NAMALWA (cell line): ENCODE measurements around the gene ROCK2.
"Not testable (repeated sequence)": the region's sequence is repeated elsewhere in the genome, so short reads cannot be mapped to it uniquely, and the experiment has no call there.

ENCODE experiments used
- DNase-seq: peaks from one replicate; pipeline ENCODE4 v3.0.0-alpha.2; 2015; ENCODE audit warnings: low spot score

The ROCK2 gene

DNA sequence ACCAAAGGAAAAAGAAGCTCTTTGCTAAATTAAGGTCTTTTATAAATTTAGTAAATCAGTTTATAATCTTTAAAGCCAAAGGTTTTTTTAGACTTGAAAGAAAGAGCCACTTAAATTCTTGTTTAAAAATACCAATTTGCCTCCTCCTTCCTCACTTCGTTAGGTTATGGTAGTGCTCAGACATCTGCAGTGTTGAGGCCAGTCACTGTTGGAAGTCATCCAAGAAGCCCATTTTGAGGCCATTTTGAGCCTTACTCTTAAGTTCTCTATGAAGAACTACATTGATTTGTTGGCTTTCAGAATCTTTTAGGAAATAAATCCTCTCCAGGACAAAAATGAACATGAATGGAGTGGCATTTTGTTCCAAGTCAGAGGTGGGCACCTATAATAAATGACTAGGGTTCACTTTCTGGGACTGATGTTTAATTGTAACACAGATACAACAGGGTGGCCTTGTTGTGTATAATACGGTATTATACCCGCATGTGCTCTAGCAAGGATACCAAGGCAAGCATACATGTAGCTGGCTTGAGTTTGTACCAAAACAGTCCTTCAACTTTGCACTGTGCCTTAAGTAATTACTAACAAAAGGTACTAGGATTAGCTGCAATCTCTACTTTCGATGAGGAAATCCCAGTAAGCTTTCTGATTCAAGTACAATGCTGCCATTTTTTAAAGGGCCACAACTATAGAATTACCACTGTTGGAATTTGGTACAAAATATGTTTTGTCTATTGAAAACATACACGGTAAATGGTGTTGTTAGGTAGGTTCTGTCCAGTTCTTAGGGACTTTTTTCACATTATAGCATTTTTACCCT is 166.4 kb downstream of the ROCK2 start:
- no peak for DNase-seq

- DNase-seq, result no peak
Observed at GRCh38 chr2:11175293-11175795, 169.1 kb downstream of the ROCK2 start.

GRCh38 chr2:11174222-11174621 is 170.2 kb downstream of the ROCK2 start:
- no peak for DNase-seq

GRCh38 chr2:11169333-11169732 is 175.1 kb downstream of the ROCK2 start:
- DNase-seq, result no peak

DNA sequence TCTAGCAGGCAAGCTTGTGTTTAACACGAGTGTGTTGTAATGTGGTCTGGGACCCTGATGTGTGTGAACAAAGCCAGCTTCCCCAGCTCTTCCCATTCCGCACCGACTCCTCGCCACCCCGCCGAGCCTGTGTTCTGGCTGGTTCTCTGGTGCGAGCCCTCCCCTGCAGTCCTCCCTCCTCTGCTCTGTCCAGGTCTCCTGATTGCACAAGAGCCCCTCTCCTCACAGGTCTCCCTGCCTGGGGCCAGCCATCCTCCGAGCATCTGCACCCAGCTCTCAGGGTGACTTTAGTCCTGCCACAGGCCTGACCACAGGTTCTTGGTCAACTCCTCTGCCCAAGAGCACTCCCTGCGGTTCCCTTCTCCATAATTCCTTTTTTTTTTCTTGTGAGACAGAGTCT is 175.9 kb downstream of the ROCK2 start:
- no peak for DNase-seq

DNA sequence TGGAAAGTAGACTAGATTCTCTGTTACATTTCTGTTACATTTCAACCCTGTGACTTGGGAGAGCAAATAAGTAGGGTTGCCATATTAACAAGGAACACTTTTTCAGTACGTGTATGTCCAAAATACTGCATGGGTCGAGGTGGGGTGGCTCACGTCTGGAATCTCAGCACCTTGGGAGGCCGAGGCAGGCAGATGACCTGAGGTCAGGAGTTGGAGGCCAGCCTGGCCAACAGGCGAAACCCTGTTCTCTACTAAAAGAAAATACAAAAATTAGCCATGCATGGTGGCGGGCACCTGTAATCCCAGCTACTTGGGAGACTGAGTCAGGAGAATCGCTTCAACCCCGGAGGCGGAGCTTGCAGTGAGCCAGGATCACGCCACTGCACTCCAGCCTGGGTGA is 178.0 kb downstream of the ROCK2 start:
- DNase-seq, result no peak

GRCh38 chr2:11165046-11165445 is 179.4 kb downstream of the ROCK2 start:
- not testable (repeated sequence) for DNase-seq

GRCh38 chr2:11163439-11164317 is 180.8 kb downstream of the ROCK2 start:
- DNase-seq, result no peak

- no peak for DNase-seq
Observed at GRCh38 chr2:11161747-11162146, 182.7 kb downstream of the ROCK2 start.

GRCh38 chr2:11160731-11161455 is 183.5 kb downstream of the ROCK2 start:
- DNase-seq, result no peak

GRCh38 chr2:11160256-11160655 is 184.2 kb downstream of the ROCK2 start:
- no peak for DNase-seq

GRCh38 chr2:11159574-11160170 is 184.8 kb downstream of the ROCK2 start:
- no peak for DNase-seq

GRCh38 chr2:11158916-11159573 is 185.4 kb downstream of the ROCK2 start:
- DNase-seq, result no peak

- no peak for DNase-seq
Observed at GRCh38 chr2:11157731-11158130, 186.7 kb downstream of the ROCK2 start.

GRCh38 chr2:11157296-11157695 is 187.1 kb downstream of the ROCK2 start:
- no peak for DNase-seq

GRCh38 chr2:11156396-11157075 is 187.9 kb downstream of the ROCK2 start:
- DNase-seq, result no peak

DNA sequence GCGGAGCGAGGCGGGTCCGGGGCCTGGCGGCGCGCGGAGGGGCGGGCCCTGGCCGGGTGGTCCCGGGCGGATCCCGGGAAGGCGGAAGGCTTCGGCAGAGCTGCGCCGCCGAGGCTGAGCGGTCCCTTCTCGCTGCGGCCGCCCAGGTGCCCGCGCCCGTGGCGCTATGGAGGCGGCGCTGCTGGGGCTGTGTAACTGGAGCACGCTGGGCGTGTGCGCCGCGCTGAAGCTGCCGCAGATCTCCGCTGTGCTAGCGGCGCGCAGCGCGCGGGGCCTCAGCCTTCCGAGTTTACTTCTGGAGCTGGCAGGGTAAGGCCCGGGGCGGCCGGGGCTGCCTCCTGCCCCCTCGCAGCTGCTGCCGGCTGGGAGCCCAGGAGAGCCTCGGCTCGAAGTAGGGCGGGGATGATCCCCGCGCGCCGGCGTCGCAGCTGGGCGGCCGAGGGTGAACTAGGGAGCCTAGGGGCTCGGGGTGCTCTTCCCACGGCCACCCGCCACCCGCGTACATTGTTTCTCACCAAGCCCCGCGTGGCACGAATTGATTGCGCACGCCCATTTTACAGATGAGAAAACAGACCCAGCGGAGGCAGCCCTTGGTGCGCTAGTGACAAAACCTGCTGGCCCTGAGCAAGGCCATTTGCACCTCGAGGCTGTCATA is 188.9 kb downstream of the ROCK2 start, which contains the start of gene SLC66A3:
TSS of gene SLC66A3 (plus strand) at position 87 of the 655 bp plus-strand sequence. CDS start at position 167, 80 bp downstream.
- peak; percentile 87 for DNase-seq

DNA sequence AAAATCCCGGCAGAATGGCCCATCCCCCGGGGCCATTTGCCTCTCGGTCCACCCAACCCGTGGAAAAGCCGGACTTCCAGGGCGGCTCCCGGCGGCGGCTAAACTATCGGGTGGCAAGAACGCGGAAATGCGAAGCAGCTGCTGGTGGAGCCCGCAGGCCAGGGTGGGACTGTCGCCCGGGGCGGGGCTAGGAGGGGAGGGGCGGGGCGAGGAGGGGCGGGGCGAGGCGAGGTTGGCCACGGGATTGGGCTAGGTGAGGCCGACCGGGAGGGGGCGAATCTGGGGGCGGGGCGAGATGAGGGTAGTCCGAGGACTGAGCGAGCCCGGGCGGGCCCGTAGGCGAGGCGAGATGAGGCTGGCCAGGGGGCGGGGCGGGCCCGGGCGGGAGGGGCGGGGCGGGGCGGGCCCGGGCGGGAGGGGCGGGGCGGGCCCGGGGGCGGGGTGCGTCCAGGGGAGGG is 189.5 kb downstream of the ROCK2 start:
- peak; percentile 94 for DNase-seq

- DNase-seq, result no peak
Observed at GRCh38 chr2:11154016-11154922, 190.2 kb downstream of the ROCK2 start.
